Uterus (tissue), 2 donors: ENCODE measurements around the gene RPS24.

ENCODE experiments used
- POLR2A ChIP-seq, 2 donors: fragments of 450-650 bp; IDR thresholded peaks; one replicate each; pipeline ENCODE4 v1.6.1; 2016; ENCODE audit warnings: antibody characterized with exemption in 2 of 2, mild to moderate bottlenecking in 1 of 2, moderate library complexity in 1 of 2
- TF ChIP-seq, protein P1 (sequence below), 4 experiments: fragments of 200-600 bp in 2 of 4; fragments of 450-650 bp in 2 of 4; sonication (generic) in 2 of 4; IDR thresholded peaks; one replicate each; pipeline ENCODE4 v1.5.1; 2016 to 2019; ENCODE audit warnings: antibody characterized with exemption in 4 of 4, mild to moderate bottlenecking in 2 of 4, moderate library complexity in 1 of 4

DNA sequence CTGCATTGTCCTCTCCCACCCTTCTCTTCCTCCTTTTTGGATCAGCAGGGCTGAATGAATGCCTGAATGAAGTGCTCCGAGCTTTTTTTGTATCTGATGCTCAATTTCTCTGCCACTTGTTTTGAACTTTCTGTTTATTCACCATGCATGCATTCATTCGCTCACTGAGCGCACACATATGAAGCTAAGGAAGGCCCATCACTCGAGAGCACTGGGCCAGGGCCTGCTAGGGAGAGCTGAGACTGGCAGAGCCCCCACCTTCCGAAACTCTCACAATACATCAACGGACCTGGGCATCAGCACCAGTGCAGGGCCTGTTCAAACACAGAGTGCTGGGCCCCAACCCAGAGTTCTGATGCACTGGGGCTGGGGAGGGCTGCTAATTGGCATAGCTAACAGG, 45.7 kb downstream of the RPS24 start:
- no peak for TF ChIP-seq POLR2A (IDR thresholded peaks at IDR 0.05)
- TF ChIP-seq, protein P1, sequence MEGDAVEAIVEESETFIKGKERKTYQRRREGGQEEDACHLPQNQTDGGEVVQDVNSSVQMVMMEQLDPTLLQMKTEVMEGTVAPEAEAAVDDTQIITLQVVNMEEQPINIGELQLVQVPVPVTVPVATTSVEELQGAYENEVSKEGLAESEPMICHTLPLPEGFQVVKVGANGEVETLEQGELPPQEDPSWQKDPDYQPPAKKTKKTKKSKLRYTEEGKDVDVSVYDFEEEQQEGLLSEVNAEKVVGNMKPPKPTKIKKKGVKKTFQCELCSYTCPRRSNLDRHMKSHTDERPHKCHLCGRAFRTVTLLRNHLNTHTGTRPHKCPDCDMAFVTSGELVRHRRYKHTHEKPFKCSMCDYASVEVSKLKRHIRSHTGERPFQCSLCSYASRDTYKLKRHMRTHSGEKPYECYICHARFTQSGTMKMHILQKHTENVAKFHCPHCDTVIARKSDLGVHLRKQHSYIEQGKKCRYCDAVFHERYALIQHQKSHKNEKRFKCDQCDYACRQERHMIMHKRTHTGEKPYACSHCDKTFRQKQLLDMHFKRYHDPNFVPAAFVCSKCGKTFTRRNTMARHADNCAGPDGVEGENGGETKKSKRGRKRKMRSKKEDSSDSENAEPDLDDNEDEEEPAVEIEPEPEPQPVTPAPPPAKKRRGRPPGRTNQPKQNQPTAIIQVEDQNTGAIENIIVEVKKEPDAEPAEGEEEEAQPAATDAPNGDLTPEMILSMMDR (IDR thresholded peaks at IDR 0.05) = no peak
